IgD-negative memory B cell (primary cell): ENCODE results near the gene GABRR3. TPM values are rescaled to one million over a fixed set of nuclear protein-coding genes. Genes with fewer than 3 reads are reported as not detected.

ENCODE experiments used
- H3K27ac Mint-ChIP-seq, 3 donors: one replicate each; pipeline ENCODE4 v1.8.0; 2020 to 2022; ENCODE audit warnings: mild to moderate bottlenecking in 3 of 3, mixed read lengths in 3 of 3, moderate library complexity in 1 of 3
- H3K27me3 Mint-ChIP-seq: one replicate; pipeline ENCODE4 v1.8.0; 2021; ENCODE audit warnings: mixed read lengths
- H3K36me3 Mint-ChIP-seq: one replicate; pipeline ENCODE4 v1.8.0; 2020; ENCODE audit warnings: mild to moderate bottlenecking, mixed read lengths
- H3K4me1 Mint-ChIP-seq, 3 donors: one replicate each; pipeline ENCODE4 v1.8.0; 2020 to 2022; ENCODE audit warnings: mixed read lengths in 3 of 3, mild to moderate bottlenecking in 1 of 3
- H3K4me3 Mint-ChIP-seq, 4 donors: one replicate each; pipeline ENCODE4 v1.8.0; 2020 to 2022; ENCODE audit warnings: mild to moderate bottlenecking in 4 of 4, mixed read lengths in 4 of 4, moderate library complexity in 3 of 4
- H3K9me3 Mint-ChIP-seq, 3 donors: one replicate each; pipeline ENCODE4 v1.8.0; 2020 to 2021; ENCODE audit warnings: mixed read lengths in 3 of 3, mild to moderate bottlenecking in 1 of 3
- polyA plus RNA-seq: library from polyadenylated mRNA; unstranded; fragments of 300-500 nt; fragmentation: Illumina TruSeq; gene quantifications from one replicate; pipeline ENCODE4 v1.2.3, GENCODE V29; 2021

Gene GABRR3
- polyA plus RNA-seq, 1 donor from 2014 or later, result not detected

- H3K27ac Mint-ChIP-seq, result no peak overlapping the region
Observed at GRCh38 chr3:97988784-97989568, 46.1 kb downstream of the GABRR3 start.

DNA sequence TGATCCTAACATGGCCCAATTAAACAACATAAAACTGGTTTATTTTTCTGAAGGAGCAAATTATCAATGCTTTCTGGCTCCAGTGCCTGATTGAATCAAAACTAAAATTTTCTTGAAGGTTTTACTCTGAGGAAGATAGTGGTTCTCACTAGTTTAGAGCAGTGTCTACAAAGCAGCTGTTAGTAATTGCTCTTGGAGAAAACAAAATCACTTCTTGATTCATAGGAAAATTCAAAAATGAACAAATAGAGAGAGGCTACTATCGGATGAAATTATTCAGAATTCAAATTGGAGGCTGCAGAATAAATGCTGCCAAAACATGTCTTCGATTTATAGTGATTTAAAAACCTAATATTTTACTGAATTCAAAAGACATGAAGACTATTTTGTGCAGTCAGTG is 47.8 kb downstream of the GABRR3 start:
- Mint-ChIP-seq H3K9me3 (no peaks in the 10 kb centered on the region), H3K4me1 (peaks cover 0 to 4% (median 0%) of the 10 kb centered on the region in 3 donors), H3K4me3 (no peak overlapping the region), H3K27ac (no peak overlapping the region), H3K36me3 (no peaks in the 10 kb centered on the region), H3K27me3 (peaks cover 2% of the 10 kb centered on the region)

More at GRCh38 chr3:97988784-97989568, 46.1 kb downstream of the GABRR3 start:
- Mint-ChIP-seq H3K36me3 (no peaks in the 10 kb centered on the region), H3K27me3 (peaks cover 5% of the 10 kb centered on the region), H3K9me3 (no peaks in the 10 kb centered on the region), H3K4me1 (peaks cover 0 to 4% (median 0%) of the 10 kb centered on the region in 3 donors), H3K4me3 (no peak overlapping the region)

DNA sequence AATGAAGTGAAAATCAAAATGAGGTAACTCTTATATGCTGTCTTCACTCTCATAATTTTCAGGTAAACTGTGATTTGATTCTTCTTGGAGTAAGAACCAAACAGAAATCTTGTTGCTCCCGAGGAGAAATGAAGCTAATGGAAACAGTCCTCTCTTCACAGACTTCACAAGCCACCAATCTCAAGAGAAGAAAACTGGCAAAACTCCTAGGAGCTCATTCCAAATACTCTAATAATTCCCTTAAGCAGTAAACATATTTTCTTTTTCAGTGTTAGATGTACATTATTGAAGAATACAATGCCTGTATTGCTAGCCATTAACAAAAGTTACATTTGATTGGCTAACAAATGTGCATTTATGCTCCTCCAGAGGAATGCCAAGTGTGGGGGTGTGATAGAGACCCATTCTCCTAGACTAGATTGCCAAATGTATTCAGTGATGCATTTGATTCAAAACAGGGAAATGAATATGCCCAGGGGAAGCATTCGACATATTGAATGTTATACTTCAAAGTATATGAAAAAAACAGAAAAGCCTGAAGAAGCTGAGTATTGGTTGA is 51.1 kb downstream of the GABRR3 start:
- Mint-ChIP-seq H3K4me3 (no peak overlapping the region), H3K27ac (no peak overlapping the region), H3K9me3 (no peaks in the 10 kb centered on the region), H3K4me1 (no peaks in the 10 kb centered on the region), H3K36me3 (no peaks in the 10 kb centered on the region), H3K27me3 (peaks cover 2% of the 10 kb centered on the region)

DNA sequence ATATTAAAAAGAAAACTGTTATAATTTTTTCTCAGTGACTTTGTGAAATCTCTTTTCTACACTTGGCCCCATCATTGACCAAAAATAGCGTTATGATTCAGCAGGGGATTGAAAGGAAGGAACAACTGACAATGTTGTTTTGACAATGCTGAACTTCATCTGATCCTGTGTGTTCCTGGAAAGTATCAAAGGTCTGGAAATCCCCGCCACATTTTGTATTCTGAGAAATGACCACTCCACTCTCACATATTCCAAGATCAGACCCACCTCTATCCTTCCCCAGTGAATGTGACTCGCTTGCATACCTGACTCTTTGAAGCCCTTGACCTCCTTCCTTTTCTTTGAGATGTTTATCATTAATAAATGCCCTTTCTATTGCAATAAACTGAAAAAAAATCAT is 53.2 kb downstream of the GABRR3 start:
- H3K36me3 Mint-ChIP-seq, result no peaks in the 10 kb centered on the region
- H3K4me3 Mint-ChIP-seq, result no peak overlapping the region
- H3K4me1 Mint-ChIP-seq, result no peaks in the 10 kb centered on the region
- H3K27me3 Mint-ChIP-seq, result peaks cover 2% of the 10 kb centered on the region
- no peaks in the 10 kb centered on the region for H3K9me3 Mint-ChIP-seq
- H3K27ac Mint-ChIP-seq, result no peak overlapping the region

GRCh38 chr3:97979610-97980009 is 55.5 kb downstream of the GABRR3 start:
- Mint-ChIP-seq H3K9me3 (no peaks in the 10 kb centered on the region), H3K36me3 (peaks cover 1% of the 10 kb centered on the region), H3K4me3 (no peak overlapping the region), H3K27ac (no peak overlapping the region), H3K27me3 (no peaks in the 10 kb centered on the region), H3K4me1 (peaks cover 0 to 6% (median 5%) of the 10 kb centered on the region in 3 donors)

DNA sequence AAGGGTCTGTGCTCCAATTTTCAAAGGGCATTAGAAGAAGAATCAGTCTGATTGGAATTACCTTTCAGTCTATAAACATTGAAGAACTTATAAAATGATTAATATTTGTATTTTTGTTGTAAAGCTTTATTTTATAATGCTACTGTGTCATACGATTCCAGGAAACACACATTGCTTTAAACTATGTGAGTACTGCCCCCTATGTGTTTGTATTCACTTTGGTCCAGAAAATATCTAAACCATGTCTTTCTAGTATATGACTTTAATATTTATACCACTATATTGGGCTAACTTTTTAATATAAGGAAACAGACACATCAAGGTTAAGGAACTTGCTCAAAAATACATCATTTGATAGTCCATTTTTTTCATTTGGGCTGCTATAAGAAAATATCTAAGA is 59.6 kb downstream of the GABRR3 start:
- peaks cover 1% of the 10 kb centered on the region for H3K36me3 Mint-ChIP-seq
- peaks cover 14 to 33% (median 27%) of the 10 kb centered on the region in 3 donors for H3K4me1 Mint-ChIP-seq
- H3K27ac Mint-ChIP-seq, result peak overlapping the region in 1 of 3 donors; percentile 54
- H3K9me3 Mint-ChIP-seq, result no peaks in the 10 kb centered on the region
- H3K4me3 Mint-ChIP-seq, result peak overlapping the region in 1 of 4 donors; percentile 91
- no peaks in the 10 kb centered on the region for H3K27me3 Mint-ChIP-seq

GRCh38 chr3:97974996-97975395 is 60.1 kb downstream of the GABRR3 start:
- H3K36me3 Mint-ChIP-seq, result peaks cover 1% of the 10 kb centered on the region
- H3K4me1 Mint-ChIP-seq, result peaks cover 19 to 37% (median 31%) of the 10 kb centered on the region in 3 donors
- peak overlapping the region in 1 of 3 donors; percentile 54 for H3K27ac Mint-ChIP-seq
- H3K9me3 Mint-ChIP-seq, result no peaks in the 10 kb centered on the region
- peak overlapping the region in 2 of 4 donors; percentile 22 to 91 for H3K4me3 Mint-ChIP-seq
- no peaks in the 10 kb centered on the region for H3K27me3 Mint-ChIP-seq

DNA sequence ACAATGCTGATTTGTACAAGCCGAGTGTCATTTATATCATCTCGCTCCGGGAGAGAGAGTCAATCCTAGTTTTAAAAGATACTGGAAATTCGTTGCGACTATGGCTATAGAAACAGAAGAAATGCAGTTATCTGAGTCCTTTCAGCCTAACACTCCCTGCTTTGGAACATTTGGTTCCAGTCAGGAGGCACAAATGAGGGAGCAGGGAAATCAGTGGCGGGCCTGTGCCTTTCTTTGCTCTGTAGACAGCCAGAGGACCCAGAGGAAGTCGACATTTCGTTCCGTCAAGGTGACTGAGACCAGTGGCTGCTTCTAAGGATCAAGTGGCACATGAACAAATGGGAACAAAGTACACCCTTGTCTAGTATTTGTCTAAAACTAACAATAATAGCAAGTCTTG is 62.1 kb downstream of the GABRR3 start:
- H3K27me3 Mint-ChIP-seq, result no peaks in the 10 kb centered on the region
- H3K27ac Mint-ChIP-seq, result peak overlapping the region in 2 of 3 donors; percentile 72 to 88
- peak overlapping the region; percentile 75 to 92 (median 86) for H3K4me3 Mint-ChIP-seq
- peaks cover 31 to 51% (median 44%) of the 10 kb centered on the region in 3 donors for H3K4me1 Mint-ChIP-seq
- H3K9me3 Mint-ChIP-seq, result no peaks in the 10 kb centered on the region
- H3K36me3 Mint-ChIP-seq, result peaks cover 1% of the 10 kb centered on the region

- no peaks in the 10 kb centered on the region for H3K9me3 Mint-ChIP-seq
- H3K27me3 Mint-ChIP-seq, result no peaks in the 10 kb centered on the region
- H3K27ac Mint-ChIP-seq, result peak within 1 kb of the TSS; percentile 67 to 96 (median 72)
- peaks cover 31 to 51% (median 49%) of the 10 kb centered on the region in 3 donors for H3K4me1 Mint-ChIP-seq
- H3K4me3 Mint-ChIP-seq, result peak within 1 kb of the TSS; percentile 91 to 98 (median 94)
- peaks cover 1% of the 10 kb centered on the region for H3K36me3 Mint-ChIP-seq
Observed at GRCh38 chr3:97971679-97972567, 63.2 kb downstream of the GABRR3 start, which contains the start of gene RIOX2. Gene RIOX2, minus strand, starts transcription at chr3:97972431. Its CDS starts 4,838 bp downstream, at chr3:97967593.

DNA sequence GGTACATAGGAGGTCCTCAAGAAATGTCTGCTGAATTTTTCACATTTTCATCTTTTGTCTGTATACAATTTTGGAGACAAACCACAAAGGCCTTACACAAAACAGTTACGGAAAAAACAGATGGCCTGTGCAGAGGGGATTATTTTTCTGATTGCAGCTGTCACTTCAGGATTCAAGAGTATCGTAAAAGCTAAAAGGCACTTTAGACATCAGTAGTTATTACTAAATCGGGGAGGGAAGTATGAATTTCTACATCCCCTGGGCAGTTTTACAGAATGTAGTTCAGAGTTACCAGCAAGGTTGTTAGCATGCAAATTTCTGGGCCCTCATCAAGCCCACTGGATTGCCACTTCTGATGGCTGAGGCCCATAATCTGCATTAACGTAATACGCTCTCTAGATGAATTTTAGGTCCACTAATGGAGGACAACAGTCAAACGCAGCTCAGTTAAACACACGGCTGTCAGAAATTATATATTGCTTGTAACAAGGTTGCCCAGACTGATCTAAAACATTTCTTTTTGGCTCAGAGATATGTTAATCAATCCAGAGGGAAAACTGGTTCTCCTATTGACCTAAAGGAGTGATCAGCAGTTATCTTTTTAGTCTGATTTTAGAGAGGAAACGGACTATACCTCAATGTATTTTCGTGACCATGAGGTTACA is 64.0 kb downstream of the GABRR3 start:
- Mint-ChIP-seq H3K27ac (peak overlapping the region; percentile 61 to 96 (median 67)), H3K4me1 (peaks cover 31 to 53% (median 51%) of the 10 kb centered on the region in 3 donors), H3K4me3 (peak overlapping the region; percentile 81 to 98 (median 94)), H3K27me3 (no peaks in the 10 kb centered on the region), H3K9me3 (no peaks in the 10 kb centered on the region), H3K36me3 (peaks cover 1% of the 10 kb centered on the region)

GRCh38 chr3:97970156-97970555 is 65.0 kb downstream of the GABRR3 start:
- H3K27ac Mint-ChIP-seq, result peak overlapping the region in 2 of 3 donors; percentile 14 to 61

GRCh38 chr3:97969541-97969940 is 65.6 kb downstream of the GABRR3 start:
- Mint-ChIP-seq H3K4me3 (peak overlapping the region in 1 of 4 donors; percentile 81), H3K36me3 (peaks cover 2% of the 10 kb centered on the region), H3K27me3 (no peaks in the 10 kb centered on the region), H3K27ac (no peak overlapping the region), H3K4me1 (peaks cover 34 to 54% (median 54%) of the 10 kb centered on the region in 3 donors), H3K9me3 (no peaks in the 10 kb centered on the region)

More at GRCh38 chr3:97970156-97970555, 65.0 kb downstream of the GABRR3 start:
- H3K4me3 Mint-ChIP-seq, result peak overlapping the region; percentile 35 to 98 (median 88)
- H3K9me3 Mint-ChIP-seq, result no peaks in the 10 kb centered on the region
- H3K36me3 Mint-ChIP-seq, result no peaks in the 10 kb centered on the region
- H3K27me3 Mint-ChIP-seq, result no peaks in the 10 kb centered on the region
- H3K4me1 Mint-ChIP-seq, result peaks cover 31 to 55% (median 55%) of the 10 kb centered on the region in 3 donors

GRCh38 chr3:97968376-97968775 is 66.7 kb downstream of the GABRR3 start:
- no peaks in the 10 kb centered on the region for H3K27me3 Mint-ChIP-seq
- H3K36me3 Mint-ChIP-seq, result peaks cover 3% of the 10 kb centered on the region
- H3K27ac Mint-ChIP-seq, result peak overlapping the region in 1 of 3 donors; percentile 13
- peaks cover 40 to 60% (median 57%) of the 10 kb centered on the region in 3 donors for H3K4me1 Mint-ChIP-seq
- no peak overlapping the region for H3K4me3 Mint-ChIP-seq
- no peaks in the 10 kb centered on the region for H3K9me3 Mint-ChIP-seq

GRCh38 chr3:97967966-97968365 is 67.1 kb downstream of the GABRR3 start:
- peaks cover 3% of the 10 kb centered on the region for H3K36me3 Mint-ChIP-seq
- H3K9me3 Mint-ChIP-seq, result no peaks in the 10 kb centered on the region
- no peak overlapping the region for H3K4me3 Mint-ChIP-seq
- H3K27ac Mint-ChIP-seq, result no peak overlapping the region
- H3K4me1 Mint-ChIP-seq, result peaks cover 40 to 56% (median 54%) of the 10 kb centered on the region in 3 donors
- H3K27me3 Mint-ChIP-seq, result no peaks in the 10 kb centered on the region
